Kidney glomerular epithelial cell (primary cell): ENCODE data around the gene NIT1.
A peak's percentile ranks its signal among the peaks of the same experiment; 100 is the strongest.
"Not testable (repeated sequence)": the region's sequence is repeated elsewhere in the genome, so short reads cannot be mapped to it uniquely, and the experiment has no call there.

Experiments used
- DNase-seq: peaks from one replicate; lab custom pipeline; 2025; lab: John Stamatoyannopoulos, UW

Gene NIT1

DNA sequence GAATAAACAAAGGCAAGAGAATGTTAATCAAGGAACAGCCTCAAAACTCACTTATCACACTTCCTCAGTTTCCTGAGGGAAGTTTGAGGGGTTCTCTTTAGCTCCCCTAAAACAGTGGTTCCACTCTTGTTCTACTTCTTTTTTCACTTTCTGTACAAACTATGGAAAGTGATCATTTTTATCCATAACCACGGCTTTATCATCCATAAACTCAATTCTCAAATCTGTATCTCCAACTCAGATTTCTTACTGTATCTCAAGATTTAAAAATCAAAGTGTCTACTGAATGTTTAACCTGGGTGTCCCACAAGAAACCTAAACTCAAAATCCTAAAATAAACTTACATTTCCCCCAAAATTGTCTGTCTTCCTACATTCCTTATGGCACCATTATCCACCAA lies 4.0 kb upstream of the NIT1 start:
- DNase-seq = no peak

DNA sequence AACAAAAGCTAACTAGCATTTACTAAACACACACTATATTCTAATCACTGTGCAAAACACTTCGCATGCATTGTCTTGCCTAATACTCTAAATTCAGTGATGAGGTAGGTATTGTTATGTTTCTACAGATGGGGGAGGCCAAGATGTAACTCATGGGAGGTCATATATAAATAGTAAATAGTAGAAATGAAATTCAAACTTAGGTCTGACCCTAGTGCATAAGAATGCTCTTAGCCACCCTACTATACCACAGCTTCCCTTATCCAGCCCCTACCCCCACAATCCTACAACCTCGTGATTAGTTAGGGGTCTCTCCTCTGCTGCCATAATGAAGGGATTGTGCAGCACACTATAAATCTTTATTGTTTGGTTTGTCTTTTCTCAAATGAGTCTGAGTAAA lies 3.3 kb upstream of the NIT1 start:
- DNase-seq = no peak

DNA sequence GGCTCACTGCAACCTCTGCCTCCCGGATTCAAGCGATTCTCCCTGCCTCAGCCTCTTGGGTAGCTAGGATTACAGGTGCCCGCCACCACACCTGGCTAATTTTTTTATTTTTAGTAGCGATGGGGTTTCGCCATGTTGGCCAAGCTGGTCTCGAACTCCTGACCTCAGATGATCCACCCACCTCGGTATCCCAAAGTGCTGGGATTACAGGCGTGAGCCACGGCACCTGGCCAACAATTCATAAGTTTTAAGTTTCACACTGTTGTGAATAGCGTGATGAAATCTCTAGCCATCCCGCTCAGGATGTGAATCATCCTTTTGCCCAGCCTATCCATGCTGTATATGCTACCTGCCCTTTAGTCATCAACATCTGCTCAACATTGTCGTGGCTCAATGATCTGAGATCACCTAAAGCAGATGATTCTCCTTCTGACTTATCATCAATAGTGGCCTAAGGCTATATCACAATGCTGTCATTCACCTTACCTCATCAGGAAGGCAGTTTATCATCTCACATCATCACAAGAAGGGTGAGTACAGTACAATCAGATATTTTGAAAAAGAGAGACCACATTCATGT lies 2.7 kb upstream of the NIT1 start:
- peak; percentile 68 for DNase-seq

DNA sequence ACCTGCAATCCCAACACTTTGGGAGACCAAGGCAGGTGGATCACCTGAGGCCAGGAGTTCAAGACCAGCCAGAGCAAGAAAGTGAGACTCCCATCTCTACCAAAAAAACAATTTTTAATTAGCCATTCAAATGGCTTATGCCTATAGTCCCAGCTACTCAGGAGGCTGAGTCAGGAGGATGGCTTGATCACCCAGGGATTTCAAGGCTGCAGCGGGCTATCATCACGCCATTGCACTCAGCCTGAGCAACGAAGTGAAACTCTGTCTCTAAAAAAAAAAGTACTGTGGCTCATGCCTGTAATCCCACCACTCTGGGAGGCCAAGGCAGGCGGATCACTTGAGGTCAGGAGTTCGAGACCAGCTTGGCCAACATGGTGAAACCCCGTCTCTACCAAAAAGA lies 1.9 kb upstream of the NIT1 start:
- not testable (repeated sequence) for DNase-seq

DNA sequence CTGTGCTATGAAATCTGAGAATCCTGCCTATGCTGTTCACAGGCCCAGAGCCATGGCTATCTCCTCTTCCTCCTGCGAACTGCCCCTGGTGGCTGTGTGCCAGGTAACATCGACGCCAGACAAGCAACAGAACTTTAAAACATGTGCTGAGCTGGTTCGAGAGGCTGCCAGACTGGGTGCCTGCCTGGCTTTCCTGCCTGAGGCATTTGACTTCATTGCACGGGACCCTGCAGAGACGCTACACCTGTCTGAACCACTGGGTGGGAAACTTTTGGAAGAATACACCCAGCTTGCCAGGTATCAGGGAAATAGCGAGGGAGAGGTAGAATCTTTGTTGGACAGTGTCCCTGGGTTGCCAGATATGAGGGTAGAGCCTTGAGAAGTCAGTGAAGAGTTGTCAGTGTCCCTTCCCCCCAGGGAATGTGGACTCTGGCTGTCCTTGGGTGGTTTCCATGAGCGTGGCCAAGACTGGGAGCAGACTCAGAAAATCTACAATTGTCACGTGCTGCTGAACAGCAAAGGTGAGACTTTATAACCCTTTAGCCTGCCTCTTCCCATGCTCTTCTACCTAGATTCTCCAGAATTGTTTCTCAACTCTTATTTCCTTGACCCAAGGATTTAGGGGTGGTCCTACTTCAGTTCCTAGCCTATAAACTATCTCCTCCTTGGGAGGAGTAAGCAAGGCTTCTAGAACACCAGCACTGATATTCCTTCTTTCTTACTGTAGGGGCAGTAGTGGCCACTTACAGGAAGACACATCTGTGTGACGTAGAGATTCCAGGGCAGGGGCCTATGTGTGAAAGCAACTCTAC lies 1.4 kb downstream of the NIT1 start:
- DNase-seq = peak; percentile 58

DNA sequence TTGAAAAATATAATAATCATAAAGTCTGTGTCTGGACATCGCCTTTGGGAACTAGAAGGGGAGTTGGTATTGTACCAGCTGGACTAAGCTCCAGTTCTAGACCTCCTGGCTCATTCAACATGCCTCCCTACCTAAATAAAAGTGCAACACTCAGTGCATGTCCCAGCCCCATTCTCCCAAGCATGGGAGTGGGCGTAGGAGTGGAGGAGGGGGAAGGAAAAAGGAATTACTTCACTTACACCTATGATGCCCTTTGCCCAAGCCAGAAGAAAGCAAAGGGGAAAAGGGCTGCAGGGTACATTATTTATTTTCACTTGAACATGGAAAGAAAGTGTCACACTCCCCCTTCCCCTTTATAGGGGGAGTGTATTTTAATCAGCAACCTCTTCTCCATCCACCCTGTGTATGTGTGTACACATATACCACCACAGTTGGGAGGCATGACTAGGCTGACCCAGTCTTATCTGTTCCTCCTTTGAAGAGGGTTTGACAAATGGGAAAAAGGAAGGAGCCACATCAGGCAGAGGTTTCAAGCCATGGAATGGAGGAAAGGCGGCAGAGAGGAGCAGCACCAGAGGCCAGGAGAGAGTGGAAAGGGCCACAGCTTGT lies 3.2 kb downstream of the NIT1 start:
- DNase-seq = no peak

DNA sequence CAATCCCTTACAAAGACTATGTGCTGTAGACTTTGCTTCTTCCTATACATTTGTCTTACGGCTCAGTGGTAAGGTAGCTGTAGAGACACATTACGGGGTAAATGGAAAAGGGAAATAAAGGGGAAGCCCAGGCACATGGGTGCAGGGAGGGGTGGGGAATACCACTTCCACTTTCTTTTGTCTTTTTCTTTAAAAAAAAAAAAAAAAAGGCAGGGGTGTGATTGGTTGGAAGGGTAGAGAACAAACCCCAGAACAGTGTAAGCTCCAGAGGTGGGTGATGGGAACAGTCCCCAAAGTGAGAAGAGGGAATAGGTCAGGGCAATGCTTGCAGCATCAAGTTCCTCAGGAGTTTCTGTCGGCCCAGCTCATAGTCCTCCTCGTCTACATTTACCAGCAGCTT lies 3.9 kb downstream of the NIT1 start:
- no peak for DNase-seq

DNA sequence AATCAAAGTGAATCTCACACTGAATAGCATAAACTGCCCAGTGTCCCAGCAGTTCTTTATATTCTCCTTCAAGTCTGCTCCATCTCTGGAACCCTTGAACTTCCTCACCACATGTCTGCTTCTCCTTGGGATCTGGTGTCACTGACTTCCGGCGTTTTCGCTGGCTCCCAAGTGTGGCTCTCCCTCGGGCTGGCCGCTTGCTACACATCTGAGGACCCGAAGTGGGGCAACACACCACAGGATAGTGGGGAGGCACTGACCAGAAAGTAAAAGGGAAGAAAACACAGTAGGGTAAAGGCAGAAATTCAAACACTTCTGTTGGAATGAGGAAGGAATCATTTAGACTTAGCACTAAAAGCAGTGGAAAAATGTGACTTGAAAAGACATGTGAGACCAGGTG lies 5.1 kb downstream of the NIT1 start:
- DNase-seq = no peak

DNA sequence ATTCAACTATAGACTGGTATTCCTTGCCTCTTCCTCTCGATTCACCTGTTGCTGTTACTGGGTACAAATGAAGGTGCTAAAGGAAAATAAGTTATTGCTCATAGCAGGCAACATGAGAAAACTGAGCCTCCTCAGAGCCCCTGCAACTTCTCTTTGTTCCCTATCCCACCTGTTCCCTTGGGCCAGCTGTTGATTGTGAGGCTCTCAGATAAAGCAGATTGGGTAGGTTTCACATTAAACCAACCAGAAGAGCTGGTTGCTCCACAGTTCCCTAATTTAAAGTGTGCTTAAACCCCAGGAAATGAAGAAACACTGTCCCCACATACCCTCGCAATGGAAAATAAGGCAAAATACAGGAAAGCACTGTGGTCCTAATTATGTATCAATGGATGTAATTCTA lies 9.7 kb downstream of the NIT1 start:
- DNase-seq = no peak

DNA sequence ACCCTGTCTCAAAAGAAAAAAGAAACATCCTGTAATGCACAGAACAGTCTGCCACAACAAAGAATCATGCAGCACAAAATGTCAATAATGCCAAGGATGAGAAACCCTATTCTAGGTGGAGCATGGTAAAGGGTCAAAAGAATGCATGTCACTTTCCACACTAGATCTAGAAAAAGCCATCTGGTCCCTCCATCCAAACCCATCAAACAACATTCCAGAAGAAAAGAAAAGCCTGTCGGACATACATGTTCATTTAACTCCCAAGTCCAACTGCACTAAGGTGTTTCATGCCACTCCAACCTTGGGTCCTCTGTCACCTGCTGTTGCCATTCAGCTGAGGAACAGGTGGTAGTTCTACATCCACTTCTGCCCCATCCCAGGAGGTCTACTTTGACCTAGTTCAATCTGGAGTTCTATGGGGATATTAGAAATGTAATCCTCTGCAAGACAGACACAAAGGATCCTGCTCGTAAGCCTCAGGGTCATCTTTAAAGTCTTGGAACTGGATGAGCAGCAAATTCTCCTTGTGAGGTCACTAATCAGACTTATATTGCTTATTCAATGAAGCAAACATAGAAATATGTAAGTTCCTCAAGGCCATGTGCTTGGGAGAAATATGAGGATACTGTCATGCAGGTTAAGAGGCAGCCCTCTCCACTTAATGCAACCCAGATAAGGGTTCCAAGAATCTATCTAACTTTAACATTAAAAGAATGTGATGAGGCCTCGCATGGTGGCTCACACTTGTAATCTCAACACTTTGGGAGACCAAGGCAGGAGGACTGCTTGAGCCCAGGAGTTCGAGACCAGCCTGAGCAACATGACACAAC lies 10.9 kb downstream of the NIT1 start:
- no peak for DNase-seq

DNA sequence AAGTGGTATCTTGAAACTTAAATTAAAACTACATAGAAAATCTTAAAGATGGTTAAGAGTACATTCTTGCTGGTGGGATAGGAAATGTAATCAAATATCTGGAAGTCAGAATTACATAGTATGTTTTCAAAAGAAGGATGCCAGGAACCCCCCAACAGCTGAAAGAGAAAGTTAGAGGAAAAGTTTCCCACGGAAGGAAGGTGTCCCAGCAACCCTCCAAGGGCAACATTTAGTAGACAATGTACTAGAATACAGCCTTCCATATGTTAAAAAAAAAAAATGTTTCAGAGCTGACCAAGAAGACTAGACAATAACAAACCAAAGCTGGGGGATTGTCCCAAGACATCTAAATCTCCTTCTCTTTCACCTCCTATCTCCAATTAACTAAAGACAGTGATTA lies 12.4 kb downstream of the NIT1 start:
- DNase-seq = no peak

DNA sequence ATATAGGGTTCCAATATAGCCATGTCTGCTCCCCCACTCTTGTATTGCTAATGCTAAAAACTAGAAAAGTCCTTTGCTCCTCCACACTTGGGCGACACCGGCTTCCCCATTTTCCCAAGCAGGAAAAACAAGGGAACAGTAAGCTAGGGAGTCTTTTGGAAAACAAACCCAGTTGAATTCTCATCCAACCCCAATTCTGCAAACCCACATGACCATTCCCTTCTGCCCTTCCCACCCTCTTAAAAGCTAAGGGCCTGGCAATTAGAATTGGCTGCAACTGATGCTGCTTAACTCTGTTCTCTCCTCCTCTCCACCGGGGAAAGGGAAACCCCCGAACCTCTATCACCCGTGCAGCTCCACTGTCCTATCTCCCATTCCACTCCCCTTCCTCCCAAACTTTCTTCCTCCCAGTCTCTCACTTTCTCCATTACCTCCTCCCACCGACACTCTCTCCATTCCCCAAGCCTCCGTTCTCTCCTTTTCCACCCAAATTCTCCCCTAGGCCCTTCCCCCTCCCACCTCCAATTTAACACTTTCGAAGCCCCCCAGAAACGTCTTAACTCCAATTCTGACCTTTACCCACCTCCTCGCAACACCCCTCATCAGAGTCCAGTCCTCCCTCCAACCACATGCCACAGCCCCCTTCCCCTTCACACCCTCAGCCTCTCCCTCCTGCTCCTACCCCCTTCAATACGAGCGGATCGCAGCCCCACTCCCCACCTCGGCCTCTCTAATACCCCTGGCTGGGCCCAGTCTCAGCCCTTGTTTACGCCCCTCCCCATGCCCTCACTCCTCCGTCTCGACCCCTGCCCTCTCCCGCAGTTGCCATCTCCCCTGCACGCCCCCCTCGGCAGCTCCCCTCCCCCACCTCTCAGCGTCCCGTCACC lies 13.9 kb downstream of the NIT1 start:
- DNase-seq = no peak

DNA sequence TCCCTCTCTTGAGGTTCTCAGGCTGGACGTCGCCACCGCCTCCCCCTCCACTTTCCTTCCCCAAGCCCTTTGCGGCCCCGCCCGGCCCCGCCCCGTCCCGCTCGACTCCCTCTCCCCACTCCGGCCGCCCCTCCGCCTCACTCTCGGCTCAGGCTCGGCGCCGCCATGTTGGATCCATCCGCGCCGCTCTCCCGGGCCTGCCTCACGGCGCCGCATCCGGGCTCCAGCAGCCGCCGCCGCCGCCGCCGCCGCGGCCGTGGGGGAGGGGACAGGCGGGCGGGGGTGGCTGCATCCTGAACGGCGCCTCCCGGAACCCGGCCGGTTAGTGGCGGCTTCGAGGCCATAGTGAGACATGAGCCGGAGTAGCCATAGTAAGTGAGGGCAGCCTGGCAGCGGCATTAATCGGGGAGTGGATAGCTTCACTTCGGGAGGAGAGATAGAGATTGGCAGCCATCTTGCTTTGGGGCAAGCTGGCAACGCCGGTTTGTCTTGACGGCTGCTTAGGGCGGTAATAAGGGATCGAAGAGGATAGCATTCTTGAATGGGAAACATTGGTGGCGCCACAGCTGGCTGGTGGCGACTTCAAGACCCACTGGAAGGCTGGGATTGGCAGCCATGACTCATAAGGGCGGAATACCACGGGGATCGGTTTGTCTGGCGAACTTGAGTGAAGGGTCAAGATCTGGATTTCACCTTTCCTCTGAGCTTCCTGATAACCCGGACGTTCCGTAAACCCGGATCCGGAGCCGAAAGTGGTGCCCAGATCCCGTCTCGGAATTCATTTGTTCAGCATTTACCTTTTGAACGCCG lies 14.7 kb downstream of the NIT1 start, which contains the start of gene DEDD:
Gene DEDD (minus strand): TSS at position 258 of the 810 bp plus-strand sequence. CDS start 8,205 bp downstream, outside the sequence.
- peak; percentile 95 for DNase-seq

DNA sequence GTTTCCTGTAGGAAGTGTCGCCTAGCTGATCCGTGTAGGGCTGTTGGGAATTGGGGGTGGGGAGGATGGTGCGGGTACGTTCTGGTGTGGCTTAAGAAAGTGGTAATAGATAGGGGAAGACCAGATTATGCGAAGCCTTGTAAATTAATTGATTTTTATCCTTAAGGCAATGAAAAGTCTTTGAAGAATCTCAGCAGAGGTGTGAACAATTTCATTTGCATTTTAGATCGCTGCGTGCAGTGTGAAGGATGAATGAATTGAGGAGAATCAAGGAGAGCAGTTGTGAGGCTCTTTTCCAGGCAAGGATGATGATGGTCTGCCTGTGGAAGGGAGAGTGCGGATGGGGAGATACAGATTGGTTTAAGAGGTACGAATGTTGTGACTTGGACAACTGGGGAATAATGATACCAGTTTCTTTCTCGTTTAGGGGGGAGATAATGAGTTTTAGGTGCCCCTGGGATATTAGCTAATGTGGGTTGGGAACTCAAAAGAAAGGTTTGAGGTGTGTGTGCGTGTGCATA lies 15.4 kb downstream of the NIT1 start:
- DNase-seq = no peak

DNA sequence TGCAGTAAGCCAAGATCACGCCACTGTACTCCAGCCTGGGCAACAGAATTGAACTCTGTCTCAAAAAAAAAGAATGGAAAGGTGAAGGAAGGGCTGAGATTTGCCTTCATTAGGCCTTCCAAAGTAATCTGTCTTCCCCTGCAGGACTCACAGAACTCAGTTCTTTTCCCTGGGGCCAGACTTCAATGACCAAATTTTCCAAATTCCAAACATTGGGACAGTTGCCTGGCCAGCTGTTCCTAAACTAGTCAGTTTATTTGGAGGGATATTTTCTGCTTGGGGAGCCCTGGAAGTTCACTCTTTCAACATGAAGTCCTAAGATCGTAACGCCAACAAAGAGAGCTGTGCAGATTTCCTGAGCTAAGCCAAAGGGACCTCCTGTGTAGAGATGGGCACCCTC lies 20.0 kb downstream of the NIT1 start:
- no peak for DNase-seq

DNA sequence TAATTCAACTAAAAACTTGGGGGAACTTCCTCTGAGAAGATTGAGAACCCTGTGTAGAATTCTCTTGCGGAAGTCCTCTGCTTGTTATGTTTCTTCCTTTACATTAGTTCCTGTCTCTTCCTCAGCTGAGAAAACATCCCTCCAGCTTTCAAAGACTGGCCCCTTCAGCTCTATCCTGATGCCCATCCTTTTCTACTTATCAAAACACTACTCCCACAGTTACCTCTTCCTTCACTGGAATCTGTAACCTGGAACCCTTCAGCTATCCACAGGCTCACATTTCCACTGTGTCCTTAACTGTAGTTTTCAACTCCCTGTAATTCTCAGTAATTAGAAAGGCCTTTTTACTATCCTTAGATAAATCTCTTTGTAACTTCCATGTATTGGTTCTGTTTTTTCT lies 20.5 kb downstream of the NIT1 start:
- no peak for DNase-seq

DNA sequence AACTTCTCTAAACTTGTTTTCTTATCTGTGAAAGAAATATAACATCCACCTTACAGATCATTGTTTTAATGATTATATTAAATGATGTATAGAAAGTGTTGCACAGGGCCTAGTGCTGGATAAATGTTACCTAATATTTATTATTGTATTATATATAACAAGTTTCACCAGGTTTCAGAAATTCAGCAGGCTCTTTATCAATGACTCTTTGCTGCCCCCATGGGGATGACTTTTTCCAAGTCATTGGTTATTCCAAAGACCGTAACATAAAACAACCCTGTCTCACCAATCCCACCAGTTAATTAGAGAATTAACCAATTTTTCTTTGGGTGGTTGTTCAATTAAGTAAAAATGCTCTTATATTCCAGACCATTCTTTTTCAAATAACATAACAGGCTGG lies 21.9 kb downstream of the NIT1 start:
- peak; percentile 17 for DNase-seq

DNA sequence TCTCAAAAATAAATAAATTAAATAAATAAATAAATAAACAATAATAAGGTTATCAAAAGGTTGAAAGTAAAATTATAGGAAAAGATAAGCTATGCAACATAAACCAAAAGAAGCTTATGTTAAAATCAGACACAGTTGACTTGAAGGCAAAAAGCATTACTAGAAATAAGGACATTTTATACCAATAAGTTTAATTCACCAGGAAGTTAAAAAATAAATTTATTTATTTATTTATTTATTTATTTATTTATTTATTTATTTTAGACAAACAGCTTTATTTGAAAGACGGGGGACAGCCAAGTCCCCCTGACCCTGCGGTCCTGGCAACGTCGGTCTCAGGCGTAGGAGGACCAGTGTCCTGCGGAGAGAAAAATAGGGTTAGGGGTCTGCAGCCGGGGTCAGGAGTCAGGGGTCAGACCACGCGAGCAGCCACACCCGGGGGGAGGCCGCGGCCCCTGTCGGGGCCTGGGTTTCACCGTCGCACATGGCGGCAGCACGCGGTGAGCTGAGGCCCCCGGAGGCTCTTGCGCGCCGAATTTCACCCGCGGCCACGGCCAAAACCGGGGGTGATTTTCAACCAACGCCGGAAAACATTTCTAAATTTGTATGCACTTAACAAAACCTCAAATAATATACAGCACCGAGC lies 23.0 kb downstream of the NIT1 start:
- no peak for DNase-seq

DNA sequence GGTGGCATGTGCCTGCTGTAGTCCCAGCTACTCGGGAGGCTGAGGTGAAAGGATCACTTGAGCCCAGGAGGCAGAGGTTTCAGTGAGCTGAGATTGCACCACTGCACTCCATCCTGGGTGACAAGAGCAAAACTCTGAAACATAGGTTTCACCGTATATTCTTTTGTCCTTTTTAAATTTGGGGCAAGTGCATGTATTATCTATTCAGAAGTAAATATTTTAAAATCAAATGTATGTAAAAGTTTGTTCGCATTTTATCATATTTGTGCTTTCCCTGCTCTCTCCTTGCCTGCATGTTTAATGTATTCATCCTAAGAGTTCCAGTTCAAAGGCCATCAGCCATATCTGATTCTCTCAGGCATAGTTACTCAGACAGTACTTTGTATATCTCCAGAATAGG lies 27.9 kb downstream of the NIT1 start:
- no peak for DNase-seq

DNA sequence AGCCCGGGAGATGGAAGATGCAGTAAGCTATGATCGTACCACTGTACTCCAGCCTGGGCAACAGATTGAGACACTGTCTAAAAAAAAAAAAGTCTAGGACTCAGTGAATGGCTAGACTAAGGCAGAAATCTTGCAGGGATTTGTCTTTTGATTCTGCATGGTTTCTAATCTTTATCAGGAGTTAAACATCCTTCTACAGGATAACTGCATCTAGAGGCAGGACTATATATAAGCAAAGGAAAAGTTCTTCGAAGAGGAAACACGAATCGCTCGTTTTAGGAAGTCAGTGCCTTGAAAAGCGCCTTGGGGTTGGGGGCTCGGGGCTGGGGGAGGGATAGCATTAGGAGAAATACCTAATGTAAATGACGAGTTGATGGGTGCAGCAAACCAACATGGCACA lies 35.3 kb downstream of the NIT1 start:
- DNase-seq = no peak
